ENCODE results near the gene MED22.

MED22 gene

DNA sequence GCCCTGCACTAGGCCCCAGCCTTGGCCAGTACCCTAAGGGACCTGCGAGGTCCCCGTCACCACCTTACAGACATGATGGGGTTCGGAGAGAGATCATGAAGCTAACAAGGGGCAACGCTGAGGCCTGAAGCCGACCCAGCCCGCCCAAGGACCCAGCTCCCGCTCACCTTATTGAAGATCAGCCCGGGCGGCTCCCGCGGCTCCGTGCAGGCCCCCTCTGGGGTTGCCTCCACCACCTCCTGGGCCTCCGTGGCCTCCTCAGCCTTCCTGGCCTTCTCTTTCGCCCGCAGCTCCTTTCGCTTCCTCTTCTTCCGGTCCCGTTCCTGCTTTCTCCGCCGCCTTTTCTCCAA is 15.6 kb downstream of the MED22 start:
- TF ChIP-seq CEBPB (IDR thresholded peaks at IDR 0.05): no peak
- TF ChIP-seq, protein P1, sequence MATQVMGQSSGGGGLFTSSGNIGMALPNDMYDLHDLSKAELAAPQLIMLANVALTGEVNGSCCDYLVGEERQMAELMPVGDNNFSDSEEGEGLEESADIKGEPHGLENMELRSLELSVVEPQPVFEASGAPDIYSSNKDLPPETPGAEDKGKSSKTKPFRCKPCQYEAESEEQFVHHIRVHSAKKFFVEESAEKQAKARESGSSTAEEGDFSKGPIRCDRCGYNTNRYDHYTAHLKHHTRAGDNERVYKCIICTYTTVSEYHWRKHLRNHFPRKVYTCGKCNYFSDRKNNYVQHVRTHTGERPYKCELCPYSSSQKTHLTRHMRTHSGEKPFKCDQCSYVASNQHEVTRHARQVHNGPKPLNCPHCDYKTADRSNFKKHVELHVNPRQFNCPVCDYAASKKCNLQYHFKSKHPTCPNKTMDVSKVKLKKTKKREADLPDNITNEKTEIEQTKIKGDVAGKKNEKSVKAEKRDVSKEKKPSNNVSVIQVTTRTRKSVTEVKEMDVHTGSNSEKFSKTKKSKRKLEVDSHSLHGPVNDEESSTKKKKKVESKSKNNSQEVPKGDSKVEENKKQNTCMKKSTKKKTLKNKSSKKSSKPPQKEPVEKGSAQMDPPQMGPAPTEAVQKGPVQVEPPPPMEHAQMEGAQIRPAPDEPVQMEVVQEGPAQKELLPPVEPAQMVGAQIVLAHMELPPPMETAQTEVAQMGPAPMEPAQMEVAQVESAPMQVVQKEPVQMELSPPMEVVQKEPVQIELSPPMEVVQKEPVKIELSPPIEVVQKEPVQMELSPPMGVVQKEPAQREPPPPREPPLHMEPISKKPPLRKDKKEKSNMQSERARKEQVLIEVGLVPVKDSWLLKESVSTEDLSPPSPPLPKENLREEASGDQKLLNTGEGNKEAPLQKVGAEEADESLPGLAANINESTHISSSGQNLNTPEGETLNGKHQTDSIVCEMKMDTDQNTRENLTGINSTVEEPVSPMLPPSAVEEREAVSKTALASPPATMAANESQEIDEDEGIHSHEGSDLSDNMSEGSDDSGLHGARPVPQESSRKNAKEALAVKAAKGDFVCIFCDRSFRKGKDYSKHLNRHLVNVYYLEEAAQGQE (IDR thresholded peaks at IDR 0.05; ENCODE audit: low read depth): no peak
- no peak for TF ChIP-seq CREB1 (IDR thresholded peaks at IDR 0.05; ENCODE audit: low read depth)
- TF ChIP-seq TEAD4 (IDR thresholded peaks at IDR 0.05): no peak
- TF ChIP-seq, protein P2, sequence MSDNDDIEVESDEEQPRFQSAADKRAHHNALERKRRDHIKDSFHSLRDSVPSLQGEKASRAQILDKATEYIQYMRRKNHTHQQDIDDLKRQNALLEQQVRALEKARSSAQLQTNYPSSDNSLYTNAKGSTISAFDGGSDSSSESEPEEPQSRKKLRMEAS (IDR thresholded peaks at IDR 0.05): no peak
- no peak for TF ChIP-seq YY1 (IDR thresholded peaks at IDR 0.05; ENCODE audit: low read depth)
- TF ChIP-seq, protein P3, sequence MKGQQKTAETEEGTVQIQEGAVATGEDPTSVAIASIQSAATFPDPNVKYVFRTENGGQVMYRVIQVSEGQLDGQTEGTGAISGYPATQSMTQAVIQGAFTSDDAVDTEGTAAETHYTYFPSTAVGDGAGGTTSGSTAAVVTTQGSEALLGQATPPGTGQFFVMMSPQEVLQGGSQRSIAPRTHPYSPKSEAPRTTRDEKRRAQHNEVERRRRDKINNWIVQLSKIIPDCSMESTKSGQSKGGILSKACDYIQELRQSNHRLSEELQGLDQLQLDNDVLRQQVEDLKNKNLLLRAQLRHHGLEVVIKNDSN (IDR thresholded peaks at IDR 0.05): no peak
- TF ChIP-seq EGR1 (IDR thresholded peaks at IDR 0.05): no peak
- TF ChIP-seq TCF12 (IDR thresholded peaks at IDR 0.05; ENCODE audit: low read depth): no peak
- no peak for TF ChIP-seq EP300 (IDR thresholded peaks at IDR 0.05; ENCODE audit: borderline replicate concordance)
- TF ChIP-seq TAF1 (IDR thresholded peaks at IDR 0.05; ENCODE audit: low read depth): no peak
- TF ChIP-seq NFIC (IDR thresholded peaks at IDR 0.05): no peak
- no peak for TF ChIP-seq RAD21 (IDR thresholded peaks at IDR 0.05; ENCODE audit: low read depth)
- no peak for TF ChIP-seq FOXM1 (IDR thresholded peaks at IDR 0.05; ENCODE audit: borderline replicate concordance, low read depth)
- TF ChIP-seq ZBTB7A (IDR thresholded peaks at IDR 0.05; ENCODE audit: low read depth): no peak

DNA sequence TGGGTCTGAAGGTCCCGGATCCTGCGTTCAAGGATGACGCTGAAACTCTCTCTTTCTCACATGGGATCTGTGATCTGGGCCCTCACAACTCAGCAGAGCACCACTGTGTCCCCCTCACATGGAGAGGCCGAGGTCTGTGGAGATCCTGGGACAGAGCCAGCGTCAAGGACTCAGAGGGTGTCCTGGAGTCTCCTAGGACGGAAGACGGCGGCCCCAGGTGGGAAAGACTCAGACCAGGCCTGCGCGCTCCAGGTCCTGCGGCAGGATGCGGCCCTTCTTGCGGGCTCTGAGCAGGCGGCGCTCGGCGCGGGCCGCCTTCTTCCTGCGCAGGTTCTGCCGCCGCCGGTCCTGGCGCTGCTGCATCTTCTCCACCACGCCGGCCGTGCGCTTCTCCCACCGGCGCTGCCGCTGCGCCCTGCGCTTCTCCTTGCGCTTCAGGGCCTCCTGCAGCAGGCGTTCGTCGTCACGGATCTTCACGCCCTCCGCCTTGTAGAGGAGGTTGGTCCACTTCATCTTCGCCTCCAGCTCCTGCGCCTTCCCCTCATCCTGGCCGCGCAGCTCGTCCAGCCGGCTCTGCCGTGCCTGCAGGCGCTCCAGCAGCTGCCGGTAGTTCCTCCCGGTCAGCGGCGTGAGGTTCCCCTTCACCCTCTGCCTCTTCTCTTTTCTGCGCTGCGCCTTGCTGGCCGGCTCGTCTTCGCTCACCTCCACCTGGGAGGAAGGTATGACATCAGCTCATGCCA is 16.1 kb downstream of the MED22 start:
- TF ChIP-seq, protein P3 (IDR thresholded peaks at IDR 0.05): no peak
- TF ChIP-seq, protein P1 (IDR thresholded peaks at IDR 0.05; ENCODE audit: low read depth): no peak
- TF ChIP-seq, protein P2 (IDR thresholded peaks at IDR 0.05): no peak
- TF ChIP-seq YY1 (IDR thresholded peaks at IDR 0.05; ENCODE audit: low read depth) (no peak), CREB1 (IDR thresholded peaks at IDR 0.05; ENCODE audit: low read depth) (no peak), EGR1 (IDR thresholded peaks at IDR 0.05) (no peak), TAF1 (IDR thresholded peaks at IDR 0.05; ENCODE audit: low read depth) (no peak), TEAD4 (IDR thresholded peaks at IDR 0.05) (no peak)

DNA sequence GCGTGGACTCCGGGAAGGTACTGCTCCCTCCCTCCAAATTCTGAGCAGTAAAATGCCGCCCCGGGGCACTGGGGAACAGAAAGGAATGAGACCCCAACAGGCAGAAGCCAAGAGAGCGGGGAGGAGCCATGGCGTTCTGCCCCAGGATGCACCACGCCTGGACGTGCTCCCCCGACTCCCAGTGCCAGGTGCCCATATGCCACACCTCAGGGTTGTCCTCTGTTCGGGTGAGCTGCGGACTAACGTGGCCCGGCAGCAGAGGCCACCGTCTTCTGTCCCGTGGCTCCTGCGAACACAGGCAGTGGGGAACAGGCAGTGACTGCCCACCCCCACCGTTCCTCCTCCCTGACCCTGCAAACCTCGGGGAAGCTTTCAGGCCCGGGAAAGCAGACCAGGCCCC is 16.7 kb downstream of the MED22 start:
- TF ChIP-seq EP300 (IDR thresholded peaks at IDR 0.05; ENCODE audit: borderline replicate concordance) (no peak), EGR1 (IDR thresholded peaks at IDR 0.05) (no peak), NFIC (IDR thresholded peaks at IDR 0.05) (no peak), TAF1 (IDR thresholded peaks at IDR 0.05; ENCODE audit: low read depth) (no peak), TEAD4 (IDR thresholded peaks at IDR 0.05) (no peak)
- TF ChIP-seq, protein P3 (IDR thresholded peaks at IDR 0.05): no peak
- TF ChIP-seq, protein P1 (IDR thresholded peaks at IDR 0.05; ENCODE audit: low read depth): no peak
- TF ChIP-seq, protein P2 (IDR thresholded peaks at IDR 0.05): no peak
